Activated CD4-positive, alpha-beta T cell treated with anti-CD3 and anti-CD28 coated beads, Interleukin-2, amount 50 U/mL, for 16 hours (primary cell): ENCODE results near the gene SDC4.
A peak's percentile ranks its signal among the peaks of the same experiment; 100 is the strongest.

Experiments
- DNase-seq: peaks from one replicate; pipeline ENCODE4 v3.0.0-alpha.2; 2020

Gene SDC4

DNA sequence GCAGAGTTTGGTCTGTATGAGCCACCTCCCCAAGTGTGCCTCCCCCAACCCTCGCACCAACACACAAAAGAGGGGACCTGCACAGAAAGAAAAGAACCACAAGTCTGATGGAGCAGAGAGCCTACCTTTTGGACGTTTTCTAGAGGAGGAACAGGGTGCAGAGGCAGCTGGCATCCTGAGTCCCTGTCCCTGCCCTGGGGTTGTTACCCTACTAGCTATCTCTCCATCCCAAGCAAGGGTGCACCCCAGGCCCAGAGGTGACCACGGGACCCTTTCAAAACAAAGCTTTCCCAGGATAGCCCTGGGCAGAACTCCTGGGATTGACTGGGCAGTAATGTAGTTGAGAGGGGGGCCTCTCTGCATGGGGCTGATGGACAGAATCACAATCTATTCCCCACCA is 30.4 kb downstream of the SDC4 start:
- DNase-seq, result no peak

DNA sequence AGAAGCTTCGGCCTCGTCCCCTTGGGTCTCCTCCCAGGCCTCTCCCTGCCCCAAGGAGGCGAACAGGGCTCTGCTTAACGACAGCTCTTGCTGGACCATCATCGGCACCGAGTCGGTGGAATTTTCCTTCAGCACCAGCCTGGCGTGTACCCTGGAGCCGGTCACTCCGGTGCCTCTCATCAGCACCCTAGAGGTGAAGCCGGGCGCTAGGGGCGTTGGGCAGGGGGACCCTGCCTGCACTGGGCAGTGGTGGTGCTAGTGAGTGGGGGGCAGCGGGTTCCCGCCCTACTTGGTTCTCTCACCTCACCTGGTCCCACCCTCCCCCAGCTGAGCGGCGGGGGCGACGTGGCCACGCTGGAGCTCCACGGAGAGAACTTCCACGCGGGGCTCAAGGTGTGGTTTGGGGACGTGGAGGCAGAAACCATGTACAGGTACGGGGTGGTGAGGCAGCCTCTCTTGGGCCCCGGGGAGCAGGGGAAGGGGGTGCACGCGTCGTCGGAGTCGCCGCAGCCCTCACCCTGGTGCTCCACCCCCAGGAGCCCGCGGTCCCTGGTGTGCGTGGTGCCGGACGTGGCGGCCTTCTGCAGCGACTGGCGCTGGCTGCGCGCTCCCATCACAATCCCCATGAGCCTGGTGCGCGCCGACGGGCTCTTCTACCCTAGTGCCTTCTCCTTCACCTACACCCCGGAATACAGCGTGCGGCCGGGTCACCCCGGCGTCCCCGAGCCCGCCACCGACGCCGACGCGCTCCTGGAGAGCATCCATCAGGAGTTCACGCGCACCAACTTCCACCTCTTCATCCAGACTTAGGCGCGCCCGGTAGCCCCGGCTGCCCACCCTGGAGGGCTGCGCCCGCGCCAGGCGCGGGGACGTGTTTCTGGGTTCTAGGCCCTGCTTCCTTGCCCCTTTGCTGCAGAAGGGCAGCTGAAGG is 31.8 kb downstream of the SDC4 start:
- DNase-seq, result no peak

DNA sequence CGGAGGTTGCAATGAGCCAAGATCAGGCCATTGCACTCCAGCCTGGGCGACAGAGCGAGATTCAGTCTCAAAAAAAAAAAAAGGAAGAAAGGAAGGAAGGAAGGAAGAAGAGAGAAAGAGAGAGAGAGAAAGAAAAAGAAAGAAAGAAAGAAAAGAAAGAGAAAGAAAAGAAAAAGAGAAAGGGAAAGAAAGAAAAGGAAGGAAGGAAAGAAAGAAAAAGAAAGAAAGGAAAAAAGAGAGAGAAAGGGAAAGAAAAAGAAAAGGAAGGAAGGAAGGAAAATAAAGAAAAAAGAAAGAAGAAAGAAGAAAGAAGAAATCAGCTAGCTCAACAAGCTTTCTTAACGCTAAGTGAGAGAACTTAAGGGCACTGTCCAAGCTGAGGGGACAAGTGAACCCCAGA is 32.6 kb downstream of the SDC4 start:
- no peak for DNase-seq

DNA sequence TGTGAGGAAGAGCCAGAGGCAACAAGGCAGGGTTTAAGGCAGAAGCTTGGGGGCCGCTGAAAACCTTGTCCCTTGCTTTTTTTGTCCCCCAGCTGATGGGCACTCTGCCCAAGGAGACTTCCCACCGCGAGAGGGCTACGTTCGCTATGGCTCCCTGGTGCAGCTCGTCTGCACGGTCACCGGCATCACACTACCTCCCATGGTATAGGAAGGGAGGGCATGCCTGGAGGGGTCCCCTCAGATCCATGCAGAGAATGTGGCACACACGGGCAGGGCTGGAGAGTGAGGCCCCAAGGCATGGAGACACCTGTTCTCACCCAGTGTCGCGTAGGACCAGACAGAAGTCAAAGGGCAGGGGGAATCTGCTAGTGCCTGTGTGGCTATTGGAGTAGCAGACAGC is 34.3 kb downstream of the SDC4 start:
- DNase-seq, result no peak

DNA sequence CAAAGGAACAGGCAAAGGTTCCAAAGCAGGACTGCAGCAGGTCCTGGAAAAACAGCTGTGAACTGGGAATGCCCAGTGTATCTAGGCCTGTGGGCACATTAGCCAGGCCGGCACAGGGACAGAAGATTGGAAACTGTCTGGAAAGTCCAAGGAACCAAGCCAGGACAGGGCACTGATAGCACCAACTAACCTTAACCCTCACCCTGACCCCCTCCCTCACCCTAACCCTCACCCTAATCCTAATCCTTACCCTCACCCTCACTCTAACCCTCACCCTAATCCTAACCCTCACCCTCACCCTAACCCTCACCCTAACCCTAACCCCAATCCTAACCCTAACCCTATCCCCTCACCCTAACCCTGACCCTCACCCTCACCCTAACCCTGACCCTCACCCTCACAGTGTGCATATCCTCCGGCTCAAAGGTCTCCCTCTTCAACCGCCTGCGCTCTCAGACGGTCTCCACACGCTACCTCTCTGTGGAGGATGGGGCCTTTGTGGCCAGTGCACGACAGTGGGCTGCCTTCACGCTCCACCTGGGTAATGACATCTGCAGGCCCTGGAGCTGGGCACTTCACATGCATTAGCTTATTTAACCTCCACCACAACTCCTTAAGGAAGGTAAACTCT is 35.0 kb downstream of the SDC4 start:
- DNase-seq, result no peak

DNA sequence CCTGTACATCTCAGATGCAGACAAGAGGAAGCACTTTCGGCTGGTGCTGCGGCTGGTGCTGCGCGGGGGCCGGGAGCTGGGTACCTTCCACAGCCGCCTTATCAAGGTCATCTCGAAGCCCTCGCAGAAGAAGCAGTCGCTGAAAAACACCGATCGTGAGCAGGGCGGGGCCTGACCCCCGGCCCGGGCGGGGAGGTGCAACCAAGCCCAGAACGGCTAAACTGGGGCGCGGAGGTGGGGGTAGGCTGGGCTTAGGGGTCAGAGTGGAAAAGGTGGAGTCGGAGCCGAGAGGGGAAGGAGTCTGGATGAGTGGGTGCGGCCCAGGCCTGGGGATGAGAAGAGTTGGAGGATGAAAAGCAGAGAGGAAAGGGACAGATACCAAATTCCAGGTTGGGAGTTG is 36.0 kb downstream of the SDC4 start:
- DNase-seq, result no peak

DNA sequence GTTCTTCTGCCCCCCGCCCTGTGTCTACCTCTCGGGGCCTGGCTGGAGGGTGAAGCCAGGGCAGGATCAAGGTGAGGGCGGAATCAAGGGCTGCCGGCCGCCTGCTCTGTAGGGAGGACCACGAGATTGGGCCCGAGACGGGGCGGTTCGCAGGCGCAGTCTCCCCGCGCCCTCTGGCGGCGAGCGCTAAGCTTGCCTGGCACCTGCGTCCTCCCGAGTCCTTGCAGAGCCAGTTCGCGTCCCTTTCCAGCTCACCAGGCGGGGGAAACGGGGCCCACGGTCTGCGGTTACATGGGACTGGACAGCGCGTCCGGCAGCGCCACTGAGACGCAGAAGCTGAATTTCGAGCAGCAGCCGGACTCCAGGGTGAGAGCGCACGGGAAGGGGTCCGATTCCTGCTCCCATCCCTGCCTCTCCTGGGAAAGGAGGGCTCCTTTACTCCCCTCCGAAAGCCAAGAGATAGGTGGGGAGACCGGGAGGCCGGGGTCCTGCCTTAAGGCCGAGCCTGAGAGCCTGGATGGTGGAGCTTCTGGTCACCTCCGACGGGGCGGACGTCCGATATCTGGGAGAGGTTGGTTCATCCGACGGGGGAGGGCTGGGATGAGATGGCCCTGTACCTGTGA is 36.5 kb downstream of the SDC4 start:
- DNase-seq, result peak; percentile 75

DNA sequence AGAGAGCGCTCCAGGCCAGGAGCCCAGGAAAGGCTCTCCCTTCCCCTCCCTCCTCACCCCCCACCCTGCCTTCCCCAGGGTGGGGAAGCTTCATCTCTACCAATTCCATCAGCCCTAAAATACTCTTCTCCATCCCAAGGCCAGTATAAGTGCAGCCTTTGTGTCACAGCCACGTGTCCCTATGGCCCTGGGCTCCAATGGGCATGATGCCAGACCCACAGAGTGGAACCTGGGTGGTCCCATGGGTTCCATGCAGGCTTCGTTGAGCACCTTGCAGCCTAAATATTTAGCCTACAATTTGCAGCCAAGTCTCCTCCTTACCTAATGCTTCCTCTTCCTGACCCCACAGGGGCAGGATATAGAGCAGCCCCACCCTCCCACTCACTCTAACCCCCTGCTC is 39.1 kb downstream of the SDC4 start:
- no peak for DNase-seq

DNA sequence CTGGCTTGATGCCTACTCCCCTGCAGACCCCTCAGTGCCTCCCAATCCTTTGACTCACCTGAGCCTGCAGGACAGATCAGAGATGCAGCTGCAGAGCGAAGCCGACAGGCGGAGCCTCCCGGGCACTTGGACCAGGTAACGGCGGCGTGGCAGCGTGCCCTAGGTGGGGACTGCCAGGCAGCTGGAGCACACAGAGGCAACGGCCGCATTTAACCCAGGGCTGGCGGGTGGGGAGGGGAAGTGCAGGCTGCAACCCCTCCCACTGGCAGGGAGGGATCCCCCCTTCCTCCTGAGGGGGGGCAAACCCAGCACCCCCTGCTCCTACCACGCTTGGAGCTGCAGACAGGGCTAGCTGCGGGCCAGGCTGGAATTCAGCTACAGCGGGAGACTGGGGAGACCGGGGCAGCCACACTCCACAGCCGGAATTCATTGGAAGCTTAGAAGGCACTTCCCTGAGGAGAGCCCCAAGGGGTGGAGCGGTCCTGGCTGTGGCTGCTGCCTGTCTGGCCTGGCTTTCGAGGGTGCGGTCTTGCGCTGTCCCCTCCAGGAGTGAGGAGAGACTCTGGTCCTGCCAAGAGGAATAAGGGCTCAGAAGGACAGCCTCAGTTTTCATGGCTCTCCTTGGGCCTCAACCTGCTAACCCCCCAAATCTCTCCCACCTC is 40.0 kb downstream of the SDC4 start, which contains the start of gene MATN4:
TSS of gene MATN4 (minus strand) at position 183 of the 662 bp plus-strand sequence. CDS start 2,717 bp downstream, outside the sequence.
- no peak for DNase-seq

DNA sequence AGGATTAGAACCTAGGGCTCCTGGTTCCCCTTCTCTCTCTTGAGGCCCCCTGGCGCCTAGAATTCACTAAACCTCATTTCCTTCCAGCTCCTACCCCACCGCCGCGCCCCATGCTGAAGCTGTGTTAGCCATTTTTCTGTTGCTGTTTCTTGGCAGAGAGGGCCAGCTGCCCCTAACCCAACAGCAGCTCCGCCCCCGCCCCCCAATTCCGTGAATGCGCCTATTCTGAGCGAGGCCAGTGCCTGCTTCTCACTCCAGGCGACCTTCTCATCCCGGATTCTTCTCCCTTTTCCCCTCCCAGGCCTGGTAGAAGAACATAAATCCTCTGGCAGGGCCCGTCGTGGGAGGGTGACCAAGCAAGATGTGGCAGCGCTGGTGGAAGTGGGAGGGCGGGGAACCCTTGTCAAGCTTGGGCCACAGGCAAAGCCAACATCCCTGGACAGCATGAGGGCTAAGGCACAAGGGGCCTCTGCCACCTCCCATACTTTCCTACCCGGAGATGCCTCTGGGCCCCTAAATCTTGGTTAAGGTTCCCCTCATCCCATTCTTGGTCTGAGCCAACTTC is 41.1 kb downstream of the SDC4 start:
- DNase-seq, result no peak

DNA sequence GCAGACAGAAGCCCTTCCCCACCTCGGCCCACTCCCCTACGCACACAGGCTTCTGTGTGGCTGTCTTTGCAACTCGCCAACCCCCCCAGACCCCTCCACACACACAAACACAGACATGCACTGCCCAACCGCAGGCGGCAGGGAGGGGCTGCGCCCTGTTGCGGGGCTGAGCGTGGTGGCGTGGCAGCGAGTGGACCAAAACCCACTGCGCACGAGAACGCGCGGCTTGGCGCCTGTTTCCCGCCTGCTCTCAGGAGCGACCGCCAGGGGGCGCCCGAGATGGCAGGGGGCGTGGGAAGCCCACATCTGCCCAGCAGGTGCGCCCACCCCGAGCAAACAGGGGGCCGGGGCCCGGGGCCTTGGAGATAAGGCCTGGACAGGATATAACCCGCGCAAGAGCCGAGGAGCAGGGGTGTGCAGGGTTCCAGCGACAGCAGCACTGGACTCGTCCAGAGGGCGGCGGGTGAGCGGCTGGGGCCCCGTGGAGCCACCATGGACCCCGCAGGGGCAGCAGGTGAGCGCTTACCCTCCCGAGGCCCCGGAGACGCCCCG is 41.7 kb downstream of the SDC4 start, which contains the start of gene RBPJL:
TSS of gene RBPJL (plus strand) at position 410 of the 552 bp plus-strand sequence. CDS start at position 493, 83 bp downstream.
- DNase-seq, result peak; percentile 39

DNA sequence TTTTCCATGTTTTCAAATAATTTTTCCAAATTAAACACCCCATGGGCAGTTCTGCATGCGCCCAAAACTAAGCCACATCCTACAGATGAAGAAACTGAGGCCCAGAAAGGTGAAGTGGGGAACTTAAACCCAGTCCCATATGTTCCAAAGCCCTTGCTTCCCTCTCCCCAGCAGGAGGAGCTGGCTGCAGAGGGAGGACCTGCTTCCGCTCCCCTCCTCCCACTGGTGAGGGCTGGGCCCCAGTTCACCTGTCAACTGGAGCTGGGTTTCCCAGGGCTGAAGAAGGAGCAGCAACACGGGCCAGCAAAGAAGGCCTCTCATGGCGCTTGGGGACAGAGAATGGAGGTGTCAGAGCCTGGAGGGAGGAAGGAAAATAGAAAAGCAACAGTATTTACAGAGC is 43.0 kb downstream of the SDC4 start:
- DNase-seq, result no peak

DNA sequence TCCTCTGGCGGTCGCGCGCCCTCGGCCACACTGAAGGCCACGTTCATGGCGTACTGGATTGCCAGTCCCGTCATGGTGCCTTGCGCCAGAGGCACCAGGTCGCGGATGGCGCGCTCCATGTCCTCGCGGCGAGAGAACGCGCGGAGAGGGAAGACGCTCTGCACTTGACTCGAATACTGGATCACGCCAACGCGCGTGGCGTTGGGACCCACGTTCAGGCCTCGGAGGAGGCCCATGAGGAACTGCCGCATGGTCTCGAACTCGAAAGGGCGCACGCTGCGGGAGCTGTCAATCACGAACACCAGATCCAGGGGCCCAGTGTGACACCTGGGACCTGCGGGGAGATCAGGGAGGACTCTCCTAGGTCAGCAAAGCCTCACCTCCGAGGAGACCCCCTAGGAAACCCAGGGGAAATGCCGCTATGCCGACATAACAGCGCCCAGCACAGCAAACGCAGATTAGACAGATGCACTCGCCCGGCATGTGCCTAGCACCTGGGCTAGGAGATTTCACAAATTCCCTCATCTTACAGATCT is 43.7 kb downstream of the SDC4 start:
- no peak for DNase-seq

DNA sequence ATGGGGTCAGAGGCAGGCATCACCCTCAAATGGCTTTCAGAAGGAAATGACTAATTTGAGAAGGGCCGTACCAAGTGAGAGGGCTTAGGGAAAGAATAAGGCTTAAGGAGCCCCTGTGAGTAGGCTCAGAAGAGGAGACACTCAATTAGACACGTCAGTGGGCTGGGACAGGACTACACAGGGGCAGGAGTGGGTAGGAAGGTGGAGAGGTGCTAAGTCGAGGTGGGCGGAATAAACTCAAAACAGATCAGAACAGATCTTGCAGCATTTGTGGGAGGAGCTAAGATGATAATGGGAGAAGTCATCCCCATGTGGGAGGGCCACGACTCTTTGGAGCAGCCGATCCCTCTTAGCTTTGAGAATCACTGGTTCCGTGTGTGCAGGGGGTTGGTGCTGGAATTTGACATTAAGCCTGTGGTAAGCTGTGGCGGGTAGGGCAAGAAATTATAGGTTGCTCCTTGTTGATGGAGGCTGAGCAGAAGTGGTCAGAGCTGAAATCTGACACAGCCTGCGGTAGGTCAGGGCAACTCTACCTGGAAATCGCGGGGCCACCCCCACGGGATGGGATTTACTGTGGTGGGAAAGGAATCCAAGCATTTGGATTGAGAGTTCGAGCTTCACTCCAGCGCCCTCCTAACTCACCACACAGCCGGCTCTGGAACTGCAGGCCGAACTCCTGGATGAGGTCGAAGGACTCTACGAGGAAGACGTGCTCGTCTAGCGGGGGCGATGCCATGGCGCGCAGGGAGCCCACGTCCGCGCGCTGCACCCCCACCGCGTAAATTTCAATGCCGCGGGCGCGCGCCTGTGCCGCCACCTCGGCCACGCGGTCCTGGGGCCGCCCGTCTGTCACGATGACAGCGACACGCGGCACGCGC is 44.4 kb downstream of the SDC4 start:
- DNase-seq, result peak; percentile 60

DNA sequence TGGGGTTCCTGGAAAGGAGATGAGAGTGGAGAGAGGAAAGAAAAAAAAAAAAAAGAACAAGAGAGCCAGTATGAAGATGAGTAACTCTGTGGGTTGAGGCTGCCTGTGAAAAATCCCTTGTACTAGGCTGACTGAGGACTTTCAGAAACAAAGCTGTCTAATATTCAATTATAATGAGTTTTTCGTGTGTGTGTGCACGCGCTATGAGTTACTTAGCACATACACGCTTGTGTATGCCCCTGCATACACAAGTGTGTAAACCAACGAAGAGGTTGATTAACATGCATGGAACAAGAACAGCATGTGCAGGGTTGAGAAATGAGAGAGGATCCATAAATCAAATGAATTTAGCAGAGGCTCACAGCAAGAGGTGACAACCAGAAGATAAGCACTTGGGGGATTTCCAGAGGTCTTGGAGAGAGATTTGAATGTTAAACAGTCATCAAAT is 46.4 kb downstream of the SDC4 start:
- DNase-seq, result peak; percentile 64

DNA sequence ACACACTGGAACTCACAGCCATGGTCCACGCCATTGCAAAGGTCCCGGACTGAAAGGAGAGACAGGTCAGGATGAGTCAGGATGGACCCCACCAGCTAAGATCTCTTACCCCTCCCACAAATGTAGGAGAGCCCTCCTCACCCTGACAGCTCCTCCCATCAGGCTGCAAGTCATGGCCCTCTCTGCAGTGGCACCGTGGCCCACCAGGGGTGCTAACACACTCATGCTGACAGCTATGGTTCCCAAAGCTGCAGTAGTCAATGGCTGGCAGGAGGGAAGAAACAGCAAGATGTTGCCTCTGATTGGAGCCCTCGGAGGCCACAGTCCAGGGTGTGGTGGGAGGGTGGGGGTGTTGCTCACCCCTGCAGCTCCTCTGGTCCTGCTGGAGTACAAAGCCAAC is 47.3 kb downstream of the SDC4 start:
- DNase-seq, result peak; percentile 72

DNA sequence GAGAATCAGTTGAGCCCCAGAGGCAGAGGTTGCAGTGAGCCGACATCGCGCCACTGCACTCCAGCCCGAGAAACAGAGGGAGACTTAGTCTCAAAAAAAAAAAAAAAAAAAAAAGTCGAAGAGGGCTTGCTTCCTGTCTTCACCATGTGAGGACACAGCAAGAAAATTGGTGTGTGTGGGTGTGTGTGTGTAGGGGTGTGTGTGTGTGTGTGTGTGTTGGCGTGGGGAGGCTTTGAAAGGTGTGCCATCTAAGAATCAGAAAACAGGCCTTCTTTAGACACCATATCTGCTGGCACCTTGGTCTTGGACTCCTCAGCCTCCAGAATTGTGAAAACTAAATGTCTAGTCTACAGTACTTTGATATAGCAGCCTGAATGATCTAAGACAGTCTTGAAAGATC is 48.4 kb downstream of the SDC4 start:
- no peak for DNase-seq

DNA sequence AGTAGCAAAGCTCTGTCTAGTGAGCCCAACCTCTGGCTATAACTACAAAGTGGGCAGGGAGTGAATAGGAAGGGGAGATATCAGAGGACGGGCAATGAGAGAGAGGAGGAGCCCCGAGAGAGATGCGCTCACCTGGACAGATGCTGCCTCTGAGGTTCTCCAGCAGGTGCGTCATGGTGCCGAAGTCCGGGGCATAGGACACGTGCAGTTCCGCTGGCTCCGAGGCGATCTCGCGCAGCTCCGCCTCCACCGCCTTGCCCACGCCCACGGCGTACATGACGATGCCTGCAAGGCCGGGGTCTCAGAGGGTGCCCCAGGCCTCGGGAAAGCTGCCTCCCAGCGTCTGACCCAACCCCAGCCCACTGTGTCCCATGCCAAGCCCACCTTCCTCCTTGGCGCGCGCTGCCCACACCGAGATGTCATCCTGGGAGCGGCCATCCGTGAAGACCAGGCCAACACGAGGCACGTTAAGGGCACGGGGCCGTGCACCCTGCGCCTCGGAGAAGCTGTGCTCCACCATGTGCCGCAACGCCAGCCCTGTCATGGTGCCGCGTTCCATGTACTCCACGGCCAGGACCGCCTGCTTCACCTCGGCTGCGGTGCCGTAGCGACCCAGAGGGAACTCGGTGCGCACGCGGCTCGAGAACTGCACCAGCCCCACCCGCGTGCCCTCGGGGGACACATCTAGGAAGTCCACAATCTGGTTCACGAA is 50.3 kb downstream of the SDC4 start:
- DNase-seq, result no peak

DNA sequence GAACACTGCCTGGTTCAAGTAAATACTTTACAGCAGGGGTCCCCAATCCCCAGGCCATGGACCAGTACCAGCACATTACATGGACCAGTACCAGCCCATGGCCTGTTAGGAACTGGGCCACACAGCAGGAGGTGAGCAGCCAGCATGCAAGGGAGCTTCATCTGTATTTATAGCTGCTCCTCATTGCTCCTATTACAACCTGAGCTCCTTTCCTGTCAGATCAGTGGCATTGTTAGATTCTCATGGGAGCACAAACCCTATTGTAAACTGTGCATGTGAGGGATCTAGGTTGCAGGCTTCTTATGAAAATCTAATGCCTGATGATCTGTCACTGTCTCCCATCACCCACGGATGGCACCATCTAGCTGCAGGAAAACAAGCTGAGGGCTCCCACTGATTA is 53.6 kb downstream of the SDC4 start:
- no peak for DNase-seq

DNA sequence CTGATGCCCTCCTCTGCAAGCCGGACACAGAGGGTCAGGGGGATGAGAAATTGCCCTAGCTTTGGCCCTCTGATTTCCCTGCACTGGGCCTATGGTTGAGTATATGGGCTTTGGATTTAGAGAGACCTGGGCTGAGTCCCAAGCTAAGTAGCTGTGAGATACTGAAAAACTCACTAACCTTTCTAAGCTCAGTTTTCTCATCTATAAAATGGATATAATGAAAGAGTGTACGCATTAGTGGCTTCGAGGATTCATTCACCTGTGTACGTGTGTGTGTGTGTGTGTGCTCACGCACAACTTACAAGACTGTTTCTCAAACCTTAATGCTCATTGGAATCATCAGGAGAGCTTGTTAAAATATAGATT is 54.2 kb downstream of the SDC4 start:
- no peak for DNase-seq
